Coronary artery (tissue), 2 donors: ENCODE results near the gene REM2.
"Not testable (repeated sequence)": the region's sequence is repeated elsewhere in the genome, so short reads cannot be mapped to it uniquely, and the experiment has no call there.

Experiments
- DNase-seq: peaks from one replicate; pipeline ENCODE4 v3.0.0-alpha.2; 2017; ENCODE audit warnings: low spot score
- H3K27ac ChIP-seq, 2 donors: fragments of 200-600 bp; sonication (generic); one replicate each; pipeline ENCODE4 v1.5.1; 2016 to 2019
- H3K4me3 ChIP-seq: fragments of 200-600 bp; sonication (generic); 2 replicates; pipeline ENCODE4 v1.5.1; 2016; ENCODE audit warnings: mild to moderate bottlenecking, moderate library complexity
- CTCF ChIP-seq: fragments of 200-600 bp; sonication (generic); IDR thresholded peaks from one replicate; pipeline ENCODE4 v1.5.1; 2019; ENCODE audit warnings: antibody characterized with exemption

REM2 gene

GRCh38 chr14:22856428-22856827 is 26.6 kb upstream of the REM2 start:
- no peak overlapping the region for H3K4me3 ChIP-seq
- H3K27ac ChIP-seq = no peak overlapping the region
- TF ChIP-seq CTCF = no peak
- DNase-seq = no peak

GRCh38 chr14:22860377-22860776 is 22.6 kb upstream of the REM2 start:
- not testable (repeated sequence) for DNase-seq, H3K4me3 ChIP-seq, H3K27ac ChIP-seq

- no peak overlapping the region for H3K27ac ChIP-seq
- no peak for DNase-seq
- TF ChIP-seq CTCF = no peak
- no peak overlapping the region for H3K4me3 ChIP-seq
Measured at GRCh38 chr14:22861651-22862050, 21.4 kb upstream of the REM2 start.

GRCh38 chr14:22864979-22865378 is 18.0 kb upstream of the REM2 start:
- no peak overlapping the region for H3K4me3 ChIP-seq
- no peak for TF ChIP-seq CTCF
- DNase-seq = no peak
- H3K27ac ChIP-seq = no peak overlapping the region

GRCh38 chr14:22865424-22866405 is 17.3 kb upstream of the REM2 start:
- no peak overlapping the region for H3K4me3 ChIP-seq
- TF ChIP-seq CTCF = no peak
- DNase-seq = no peak
- no peak overlapping the region for H3K27ac ChIP-seq

GRCh38 chr14:22866874-22867273 is 16.1 kb upstream of the REM2 start:
- H3K27ac ChIP-seq = no peak overlapping the region
- TF ChIP-seq CTCF = no peak
- DNase-seq = no peak
- no peak overlapping the region for H3K4me3 ChIP-seq

- Histone ChIP-seq H3K27ac (peak overlapping the region; percentile 95 to 99), H3K4me3 (peak overlapping the region; percentile 82)
- TF ChIP-seq CTCF = no peak
- no peak for DNase-seq
Measured at GRCh38 chr14:22870811-22871223, 12.2 kb upstream of the REM2 start.
